Prostate gland (tissue), 2 donors: Measurements from ENCODE around the gene PAM16. TPM values are rescaled to one million over a fixed set of nuclear protein-coding genes. Genes with fewer than 3 reads are reported as not detected.
A peak's percentile ranks its signal among the peaks of the same experiment; 100 is the strongest.

ENCODE experiments used
- DNase-seq: peaks from one replicate; pipeline ENCODE4 v3.0.0-alpha.2; 2019; ENCODE audit warnings: low spot score
- H3K27ac ChIP-seq, 2 donors: fragments of 200-600 bp; sonication (generic); 2 replicates each; pipeline ENCODE4 v1.5.1; 2017 to 2019
- H3K27me3 ChIP-seq: fragments of 200-600 bp; sonication (generic); replicated peaks from 2 replicates; pipeline ENCODE4 v1.5.1; 2019; ENCODE audit not compliant: insufficient read depth
- H3K36me3 ChIP-seq, 2 donors: fragments of 200-600 bp; sonication (generic); 1 replicate in 1 of 2; 2 replicates in 1 of 2; pipeline versions ENCODE4 v1.5.1 to v1.8.1; 2017 to 2019
- H3K4me1 ChIP-seq: fragments of 200-600 bp; sonication (generic); replicated peaks from 2 replicates; pipeline ENCODE4 v1.5.1; 2019
- H3K4me3 ChIP-seq, 2 donors: fragments of 200-600 bp; sonication (generic); 2 replicates each; pipeline ENCODE4 v1.5.1; 2017 to 2019
- H3K9me3 ChIP-seq: fragments of 200-600 bp; sonication (generic); 2 replicates; pipeline ENCODE4 v1.5.1; 2017
- CTCF ChIP-seq, 4 experiments: fragments of 200-600 bp in 2 of 4; fragments of 450-650 bp in 2 of 4; sonication (generic) in 2 of 4; IDR thresholded peaks; 1 replicate in 3 of 4; 2 replicates in 1 of 4; pipeline ENCODE4 v1.5.1; 2016 to 2019; ENCODE audit warnings: antibody characterized with exemption in 4 of 4, mild to moderate bottlenecking in 2 of 4, moderate library complexity in 2 of 4
- POLR2A ChIP-seq: fragments of 450-650 bp; IDR thresholded peaks from one replicate; pipeline ENCODE4 v1.6.1; 2016; ENCODE audit warnings: antibody characterized with exemption, mild to moderate bottlenecking
- POLR2AphosphoS5 ChIP-seq: sonication (generic); formaldehyde crosslinking; IDR thresholded peaks from one replicate; pipeline ENCODE4 v1.6.1; 2017; ENCODE audit warnings: antibody characterized with exemption
- WGBS: methylation state at CpG from one replicate; pipeline ENCODE4 v1.1.5; 2018; 5-methylcytosine and 5-hydroxymethylcytosine counted together
- intact Hi-C: fragments of 100-400 bp; cut with DNase I; formaldehyde crosslinking; loops from one replicate; pipeline ENCODE4 v1.14.2; 2022
- total RNA-seq, 2 donors: library from RNA; depleted of rRNA; stranded (reverse); fragments of >200 nt; gene quantifications; one replicate each; pipeline ENCODE4 v1.1.0, GENCODE V29; 2016

PAM16 gene
- total RNA-seq, 2 donors from 2014 or later, result 28.6 to 100 TPM

DNA sequence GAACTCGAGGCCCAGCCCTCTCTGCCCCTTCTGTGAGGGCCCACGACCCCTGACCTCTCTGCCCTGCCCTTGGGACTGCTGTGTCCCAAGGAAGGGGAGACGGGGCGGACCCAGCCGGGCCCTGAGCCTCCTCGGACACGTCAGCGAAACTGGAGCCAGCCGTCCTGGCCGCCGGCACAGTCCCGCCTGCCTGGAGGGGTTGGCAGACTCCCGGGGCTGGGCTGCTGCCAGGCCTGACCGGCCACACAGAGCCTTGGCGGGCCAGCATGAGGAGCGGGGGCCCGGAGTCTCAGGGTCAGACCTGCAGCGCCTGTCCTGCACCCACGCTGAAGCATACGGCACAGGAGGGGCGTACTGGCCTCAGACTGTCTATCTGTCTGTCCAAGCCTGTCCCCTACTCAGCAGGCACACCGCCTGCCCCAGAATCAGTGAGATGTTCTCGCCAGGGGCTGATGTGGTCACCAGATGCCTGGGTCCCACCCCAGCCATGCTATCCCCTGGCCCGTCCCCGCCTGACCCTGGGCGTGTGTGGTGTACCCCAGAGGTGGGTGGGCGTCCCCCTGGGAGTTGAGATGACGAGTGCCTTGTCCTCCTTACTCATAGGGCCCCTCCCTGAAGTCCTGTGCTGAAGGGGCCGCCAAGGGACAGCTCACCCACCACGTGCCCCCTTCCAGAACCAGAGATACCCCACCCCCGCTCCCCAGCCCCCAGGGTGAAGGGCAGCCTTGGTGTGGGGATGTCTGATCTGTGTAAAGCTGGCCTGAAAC lies 25.2 kb upstream of the PAM16 start:
- Histone ChIP-seq H3K4me1 (peaks cover 36% of the 10 kb centered on the region), H3K4me3 (no peak overlapping the region), H3K27me3 (no peaks in the 10 kb centered on the region), H3K27ac (peak overlapping the region; percentile 51 to 81), H3K36me3 (no peaks in the 10 kb centered on the region), H3K9me3 (no peaks in the 10 kb centered on the region)
- WGBS, result 21% methylated on average over 22 of the region's 31 CpGs
- TF ChIP-seq POLR2A (no peak), POLR2AphosphoS5 (peak; percentile 73), CTCF (IDR thresholded peaks at IDR 0.05) (no peak)
- DNase-seq, result peak; percentile 80
- intact Hi-C loops, result no loop called here

DNA sequence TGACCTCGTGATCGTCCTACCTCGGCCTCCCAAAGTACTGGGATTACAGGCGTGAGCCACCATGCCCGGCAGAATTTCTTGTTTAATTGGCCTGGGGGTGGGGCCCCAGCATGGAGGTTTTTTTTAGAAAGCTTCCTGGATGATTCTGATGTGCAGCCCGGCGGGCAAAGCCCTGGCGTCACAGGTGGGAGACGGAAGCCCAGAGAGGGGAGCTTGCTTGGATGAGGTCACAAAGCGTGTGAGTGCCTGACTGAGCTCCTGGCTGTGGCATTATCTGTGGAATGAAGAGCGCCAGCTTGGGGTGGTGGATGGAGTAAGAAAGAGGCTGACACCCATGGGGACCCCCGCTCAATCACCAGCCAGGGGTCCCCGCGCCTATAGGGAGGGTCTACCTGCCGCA lies 24.6 kb upstream of the PAM16 start:
- no peak for TF ChIP-seq POLR2A
- TF ChIP-seq POLR2AphosphoS5, result no peak
- no peak for TF ChIP-seq CTCF (IDR thresholded peaks at IDR 0.05)
- H3K4me1 ChIP-seq, result peaks cover 38% of the 10 kb centered on the region
- no peaks in the 10 kb centered on the region for H3K36me3 ChIP-seq
- peak overlapping the region; percentile 51 to 81 for H3K27ac ChIP-seq
- no peak for DNase-seq
- intact Hi-C loops, result no loop called here
- H3K27me3 ChIP-seq, result no peaks in the 10 kb centered on the region
- no peak overlapping the region for H3K4me3 ChIP-seq
- H3K9me3 ChIP-seq, result no peaks in the 10 kb centered on the region
- 80% methylated on average over 14 of the region's 15 CpGs for WGBS

GRCh38 chr16:4373909-4374742 lies 23.0 kb upstream of the PAM16 start:
- TF ChIP-seq POLR2AphosphoS5, result peak; percentile 58
- TF ChIP-seq POLR2A, result no peak
- Histone ChIP-seq H3K36me3 (no peaks in the 10 kb centered on the region), H3K27ac (peak overlapping the region; percentile 74 to 76), H3K4me1 (peaks cover 38% of the 10 kb centered on the region), H3K4me3 (peak overlapping the region; percentile 72 to 82), H3K27me3 (no peaks in the 10 kb centered on the region), H3K9me3 (no peaks in the 10 kb centered on the region)
- WGBS, result 20% methylated on average over 20 of the region's 30 CpGs
- DNase-seq, result peak; percentile 70
- intact Hi-C loops, result no loop called here

DNA sequence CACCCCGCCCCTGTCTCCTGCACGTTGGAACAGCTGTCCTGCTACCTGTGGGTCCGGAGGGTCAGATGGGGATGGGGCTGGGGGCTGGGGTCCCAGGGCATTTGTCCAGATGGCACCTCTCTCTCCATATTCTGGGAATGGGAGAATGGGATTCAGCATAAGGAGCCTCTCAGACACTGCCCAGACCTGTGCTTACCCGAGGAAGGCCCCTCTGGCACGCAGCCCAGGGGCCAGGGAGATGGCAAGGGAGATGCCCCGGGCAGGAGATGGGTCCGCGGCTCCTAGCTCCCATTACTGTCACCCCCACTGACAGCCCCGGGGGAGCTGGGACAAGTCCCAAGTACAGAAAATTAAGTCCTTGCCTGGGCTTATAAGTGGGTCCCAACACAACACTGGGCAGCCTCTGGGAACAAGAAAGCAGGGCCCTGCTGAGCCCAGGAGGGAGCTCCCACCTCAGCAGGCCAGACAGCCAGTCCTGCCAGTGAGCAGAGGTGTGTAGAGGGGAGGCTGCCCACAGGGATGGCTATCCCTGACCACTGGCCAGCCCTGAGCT lies 22.3 kb upstream of the PAM16 start:
- Histone ChIP-seq H3K4me1 (peaks cover 42% of the 10 kb centered on the region), H3K9me3 (no peaks in the 10 kb centered on the region), H3K27me3 (no peaks in the 10 kb centered on the region), H3K4me3 (peak overlapping the region; percentile 72 to 82), H3K27ac (peak overlapping the region; percentile 74 to 76), H3K36me3 (no peaks in the 10 kb centered on the region)
- WGBS, result 12% methylated on average over 9 of the region's 9 CpGs
- intact Hi-C loops, result no loop called here
- DNase-seq, result no peak
- TF ChIP-seq CTCF (IDR thresholded peaks at IDR 0.05) (no peak), POLR2AphosphoS5 (no peak), POLR2A (no peak)
